ENCODE results near the gene ZMYND15. TPM values are rescaled to one million over a fixed set of nuclear protein-coding genes. Genes with fewer than 3 reads are reported as not detected.

ZMYND15 gene
- total and polyA plus RNA-seq, 2 of the 13 experiments (the other 11 are each of a cell fraction or from before 2014, with no cell fraction given), result 0.24 to 2.7 TPM

DNA sequence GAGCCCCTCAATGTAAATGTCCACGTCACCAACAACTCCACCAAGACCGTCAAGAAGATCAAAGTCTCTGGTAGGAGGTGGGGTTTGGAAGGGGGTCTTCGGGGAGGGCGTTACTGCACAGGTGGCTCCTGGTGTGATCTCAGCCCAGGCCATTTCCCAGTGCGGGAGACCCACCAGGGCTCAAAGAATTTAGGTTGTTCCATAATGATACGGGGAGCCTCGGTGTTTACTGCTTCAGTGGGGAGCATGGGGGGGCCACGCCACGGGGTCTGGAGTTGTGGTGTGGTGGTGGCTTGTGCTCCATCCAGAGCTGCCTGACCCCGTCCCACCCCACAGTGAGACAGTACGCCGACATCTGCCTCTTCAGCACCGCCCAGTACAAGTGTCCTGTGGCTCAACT lies 21.4 kb upstream of the ZMYND15 start (continued):
- TF ChIP-seq, protein P1, sequence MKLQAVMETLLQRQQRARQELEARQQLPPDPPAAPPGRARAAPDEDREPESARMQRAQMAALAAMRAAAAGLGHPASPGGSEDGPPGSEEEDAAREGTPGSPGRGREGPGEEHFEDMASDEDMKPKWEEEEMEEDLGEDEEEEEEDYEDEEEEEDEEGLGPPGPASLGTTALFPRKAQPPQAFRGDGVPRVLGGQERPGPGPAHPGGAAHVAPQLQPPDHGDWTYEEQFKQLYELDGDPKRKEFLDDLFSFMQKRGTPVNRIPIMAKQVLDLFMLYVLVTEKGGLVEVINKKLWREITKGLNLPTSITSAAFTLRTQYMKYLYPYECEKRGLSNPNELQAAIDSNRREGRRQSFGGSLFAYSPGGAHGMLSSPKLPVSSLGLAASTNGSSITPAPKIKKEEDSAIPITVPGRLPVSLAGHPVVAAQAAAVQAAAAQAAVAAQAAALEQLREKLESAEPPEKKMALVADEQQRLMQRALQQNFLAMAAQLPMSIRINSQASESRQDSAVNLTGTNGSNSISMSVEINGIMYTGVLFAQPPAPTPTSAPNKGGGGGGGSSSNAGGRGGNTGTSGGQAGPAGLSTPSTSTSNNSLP (IDR thresholded peaks at IDR 0.05; ENCODE audit: low read depth, low read length), result no peak
- TF ChIP-seq, protein P2, sequence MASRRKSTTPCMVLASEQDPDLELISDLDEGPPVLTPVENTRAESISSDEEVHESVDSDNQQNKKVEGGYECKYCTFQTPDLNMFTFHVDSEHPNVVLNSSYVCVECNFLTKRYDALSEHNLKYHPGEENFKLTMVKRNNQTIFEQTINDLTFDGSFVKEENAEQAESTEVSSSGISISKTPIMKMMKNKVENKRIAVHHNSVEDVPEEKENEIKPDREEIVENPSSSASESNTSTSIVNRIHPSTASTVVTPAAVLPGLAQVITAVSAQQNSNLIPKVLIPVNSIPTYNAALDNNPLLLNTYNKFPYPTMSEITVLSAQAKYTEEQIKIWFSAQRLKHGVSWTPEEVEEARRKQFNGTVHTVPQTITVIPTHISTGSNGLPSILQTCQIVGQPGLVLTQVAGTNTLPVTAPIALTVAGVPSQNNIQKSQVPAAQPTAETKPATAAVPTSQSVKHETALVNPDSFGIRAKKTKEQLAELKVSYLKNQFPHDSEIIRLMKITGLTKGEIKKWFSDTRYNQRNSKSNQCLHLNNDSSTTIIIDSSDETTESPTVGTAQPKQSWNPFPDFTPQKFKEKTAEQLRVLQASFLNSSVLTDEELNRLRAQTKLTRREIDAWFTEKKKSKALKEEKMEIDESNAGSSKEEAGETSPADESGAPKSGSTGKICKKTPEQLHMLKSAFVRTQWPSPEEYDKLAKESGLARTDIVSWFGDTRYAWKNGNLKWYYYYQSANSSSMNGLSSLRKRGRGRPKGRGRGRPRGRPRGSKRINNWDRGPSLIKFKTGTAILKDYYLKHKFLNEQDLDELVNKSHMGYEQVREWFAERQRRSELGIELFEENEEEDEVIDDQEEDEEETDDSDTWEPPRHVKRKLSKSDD (CRISPR knock-in tag; IDR thresholded peaks at IDR 0.05; ENCODE audit: low read depth), result no peak
- TF ChIP-seq RXRA (CRISPR knock-in tag; IDR thresholded peaks at IDR 0.05), result no peak

DNA sequence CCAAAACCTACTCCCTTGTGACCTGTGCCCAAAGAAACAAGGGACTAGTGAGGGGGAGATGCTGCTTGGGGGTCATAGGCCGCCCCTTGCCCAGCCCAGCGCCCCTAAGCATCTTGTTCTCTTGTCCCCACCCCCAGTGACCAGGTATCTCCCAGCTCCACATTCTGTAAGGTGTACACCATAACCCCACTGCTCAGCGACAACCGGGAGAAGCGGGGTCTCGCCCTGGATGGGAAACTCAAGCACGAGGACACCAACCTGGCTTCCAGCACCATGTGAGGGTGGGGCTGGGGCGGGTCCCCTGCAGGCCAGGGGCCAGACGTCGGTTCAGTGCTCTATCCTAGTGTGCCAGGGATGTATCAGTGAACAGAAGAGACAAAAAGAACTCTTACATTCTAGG lies 20.5 kb upstream of the ZMYND15 start:
- 94% methylated on average over 10 of the region's 10 CpGs for WGBS (ENCODE audit: low lambda C conversion rate)
- H4K20me1 ChIP-seq (ENCODE audit: insufficient read depth, low read length), result no peaks in the 10 kb centered on the region
- in situ Hi-C loops (cut with HindIII; ENCODE audit: extremely low pct_ligation_motif_present, low pct_unique_long_range_greater_than_20kb), result no loop called here
- TF ChIP-seq, protein P3, sequence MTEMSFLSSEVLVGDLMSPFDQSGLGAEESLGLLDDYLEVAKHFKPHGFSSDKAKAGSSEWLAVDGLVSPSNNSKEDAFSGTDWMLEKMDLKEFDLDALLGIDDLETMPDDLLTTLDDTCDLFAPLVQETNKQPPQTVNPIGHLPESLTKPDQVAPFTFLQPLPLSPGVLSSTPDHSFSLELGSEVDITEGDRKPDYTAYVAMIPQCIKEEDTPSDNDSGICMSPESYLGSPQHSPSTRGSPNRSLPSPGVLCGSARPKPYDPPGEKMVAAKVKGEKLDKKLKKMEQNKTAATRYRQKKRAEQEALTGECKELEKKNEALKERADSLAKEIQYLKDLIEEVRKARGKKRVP (CRISPR knock-in tag; IDR thresholded peaks at IDR 0.05), result no peak
- TF ChIP-seq, protein P4, sequence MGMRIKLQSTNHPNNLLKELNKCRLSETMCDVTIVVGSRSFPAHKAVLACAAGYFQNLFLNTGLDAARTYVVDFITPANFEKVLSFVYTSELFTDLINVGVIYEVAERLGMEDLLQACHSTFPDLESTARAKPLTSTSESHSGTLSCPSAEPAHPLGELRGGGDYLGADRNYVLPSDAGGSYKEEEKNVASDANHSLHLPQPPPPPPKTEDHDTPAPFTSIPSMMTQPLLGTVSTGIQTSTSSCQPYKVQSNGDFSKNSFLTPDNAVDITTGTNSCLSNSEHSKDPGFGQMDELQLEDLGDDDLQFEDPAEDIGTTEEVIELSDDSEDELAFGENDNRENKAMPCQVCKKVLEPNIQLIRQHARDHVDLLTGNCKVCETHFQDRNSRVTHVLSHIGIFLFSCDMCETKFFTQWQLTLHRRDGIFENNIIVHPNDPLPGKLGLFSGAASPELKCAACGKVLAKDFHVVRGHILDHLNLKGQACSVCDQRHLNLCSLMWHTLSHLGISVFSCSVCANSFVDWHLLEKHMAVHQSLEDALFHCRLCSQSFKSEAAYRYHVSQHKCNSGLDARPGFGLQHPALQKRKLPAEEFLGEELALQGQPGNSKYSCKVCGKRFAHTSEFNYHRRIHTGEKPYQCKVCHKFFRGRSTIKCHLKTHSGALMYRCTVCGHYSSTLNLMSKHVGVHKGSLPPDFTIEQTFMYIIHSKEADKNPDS (CRISPR knock-in tag; IDR thresholded peaks at IDR 0.05), result no peak
- no peak for TF ChIP-seq BORCS8-MEF2B (CRISPR knock-in tag; IDR thresholded peaks at IDR 0.05)
- TF ChIP-seq HNRNPL (IDR thresholded peaks at IDR 0.05; ENCODE audit: low read depth, low read length), result no peak
- TF ChIP-seq, protein P5, sequence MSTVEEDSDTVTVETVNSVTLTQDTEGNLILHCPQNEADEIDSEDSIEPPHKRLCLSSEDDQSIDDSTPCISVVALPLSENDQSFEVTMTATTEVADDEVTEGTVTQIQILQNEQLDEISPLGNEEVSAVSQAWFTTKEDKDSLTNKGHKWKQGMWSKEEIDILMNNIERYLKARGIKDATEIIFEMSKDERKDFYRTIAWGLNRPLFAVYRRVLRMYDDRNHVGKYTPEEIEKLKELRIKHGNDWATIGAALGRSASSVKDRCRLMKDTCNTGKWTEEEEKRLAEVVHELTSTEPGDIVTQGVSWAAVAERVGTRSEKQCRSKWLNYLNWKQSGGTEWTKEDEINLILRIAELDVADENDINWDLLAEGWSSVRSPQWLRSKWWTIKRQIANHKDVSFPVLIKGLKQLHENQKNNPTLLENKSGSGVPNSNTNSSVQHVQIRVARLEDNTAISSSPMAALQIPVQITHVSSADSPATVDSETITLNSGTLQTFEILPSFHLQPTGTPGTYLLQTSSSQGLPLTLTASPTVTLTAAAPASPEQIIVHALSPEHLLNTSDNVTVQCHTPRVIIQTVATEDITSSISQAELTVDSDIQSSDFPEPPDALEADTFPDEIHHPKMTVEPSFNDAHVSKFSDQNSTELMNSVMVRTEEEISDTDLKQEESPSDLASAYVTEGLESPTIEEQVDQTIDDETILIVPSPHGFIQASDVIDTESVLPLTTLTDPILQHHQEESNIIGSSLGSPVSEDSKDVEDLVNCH (CRISPR knock-in tag; IDR thresholded peaks at IDR 0.05), result no peak
- no peak for TF ChIP-seq ZNF883 (CRISPR knock-in tag; IDR thresholded peaks at IDR 0.05; ENCODE audit: not compliant biosample characterization)

More for the DNA sequence above, 20.5 kb upstream of the ZMYND15 start:
- Histone ChIP-seq H3K9ac (ENCODE audit: insufficient read depth, low read depth, low read length) (no peak overlapping the region), H3K4me1 (ENCODE audit: insufficient read depth, low read length) (peaks cover 40% of the 10 kb centered on the region), H3K4me3 (replicated peaks in 1 of 3; ENCODE audit: insufficient read depth in 1 of 3, low read depth in 2 of 3, low read length in 3 of 3) (no peak overlapping the region), H3K4me2 (ENCODE audit: low read depth, low read length) (no peak overlapping the region), H2AFZ (ENCODE audit: low read length) (no peak overlapping the region), H3K27ac (ENCODE audit: extremely low read length, insufficient read depth, low read length) (no peak overlapping the region), H3K36me3 (replicated peaks in 1 of 2; ENCODE audit: control insufficient read depth in 1 of 2, insufficient read depth in 2 of 2, low read length in 2 of 2) (peaks cover 11 to 37% of the 10 kb centered on the region in 2 experiments; a peak in 4 of 5 replicates), H3K9me3 (ENCODE audit: low read length) (no peaks in the 10 kb centered on the region), H3K27me3 (ENCODE audit: control insufficient read depth in 1 of 2, insufficient read depth in 2 of 2, low read length in 2 of 2) (no peaks in the 10 kb centered on the region), H3K79me2 (ENCODE audit: insufficient read depth, low read length) (no peaks in the 10 kb centered on the region)
- ChIA-PET POLR2A (interaction anchor here (1.0 to 3.6 kb wide), 2 partner anchors 9 to 10 kb away, joined by 4 to 87 read pairs; partner anchors contain the start of gene ARRB2), CTCF (ENCODE audit: low intra/inter-chr PET ratio, low total read pairs) (no interaction called here)
- intact Hi-C loops (cut with micrococcal nuclease; ENCODE audit: unreplicated experiment), result loop anchor here (10.0 kb wide), 1 partner anchor 246 kb away; the partner anchor contains the start of gene SPAG7
- no TSS peak for BruUV-seq (replicated peaks)
- no peak for ATAC-seq
- DNase-seq (ENCODE audit: low spot score), result no peak
- FAIRE-seq, result no peak
